RWPE2 (cell line): Measurements from ENCODE around the gene TSGA10IP.
A peak's percentile ranks its signal among the peaks of the same experiment; 100 is the strongest.

Experiments
- ATAC-seq: fragments of 200-7000 bp; cut with Tn5 transposase; 3 replicates; pipeline ENCODE4 v1.9.1; 2021; ENCODE audit warnings: low read depth
- DNase-seq: peaks from one replicate; pipeline ENCODE4 v3.0.0-alpha.2; 2020; ENCODE audit warnings: low spot score
- H3K27ac ChIP-seq: fragments of 450-650 bp; 2 replicates; pipeline ENCODE4 v1.5.1; 2017; ENCODE audit warnings: mild to moderate bottlenecking; ENCODE audit not compliant: poor library complexity, severe bottlenecking
- H3K27me3 ChIP-seq: fragments of 250-450 bp; sonication (Bioruptor Pico); 2 replicates; pipeline ENCODE4 v1.5.1; 2021; ENCODE audit warnings: mild to moderate bottlenecking, moderate library complexity; ENCODE audit not compliant: insufficient read depth, poor library complexity, severe bottlenecking
- H3K36me3 ChIP-seq: fragments of 250-450 bp; sonication (Bioruptor Pico); 2 replicates; pipeline ENCODE4 v1.5.1; 2020; ENCODE audit warnings: low read depth, mild to moderate bottlenecking, moderate library complexity
- H3K4me1 ChIP-seq: fragments of 250-450 bp; sonication (Bioruptor Pico); 2 replicates; pipeline ENCODE4 v1.5.1; 2021; ENCODE audit warnings: mild to moderate bottlenecking, moderate library complexity; ENCODE audit not compliant: insufficient read depth, poor library complexity, severe bottlenecking
- H3K4me3 ChIP-seq: fragments of 250-450 bp; sonication (Bioruptor Pico); 2 replicates; pipeline ENCODE4 v1.5.1; 2021; ENCODE audit warnings: mild to moderate bottlenecking, moderate library complexity; ENCODE audit not compliant: severe bottlenecking
- H3K9me3 ChIP-seq: fragments of 250-450 bp; sonication (Bioruptor Pico); 2 replicates; pipeline ENCODE4 v1.5.1; 2021; ENCODE audit warnings: mild to moderate bottlenecking, moderate library complexity; ENCODE audit not compliant: severe bottlenecking
- CTCF ChIP-seq: fragments of 450-650 bp; IDR thresholded peaks from one replicate; pipeline ENCODE4 v1.5.1; 2017; ENCODE audit warnings: mild to moderate bottlenecking, moderate library complexity; ENCODE audit not compliant: poor library complexity, severe bottlenecking

Gene TSGA10IP

GRCh38 chr11:66002648-66003225 is 57.5 kb downstream of the TSGA10IP start:
- DNase-seq, result no peak
- peaks cover 6% of the 10 kb centered on the region for H3K4me1 ChIP-seq
- peak; percentile 25 for TF ChIP-seq CTCF
- H3K27me3 ChIP-seq, result no peaks in the 10 kb centered on the region
- peak overlapping the region; percentile 69 for H3K4me3 ChIP-seq
- peaks cover 54% of the 10 kb centered on the region for H3K36me3 ChIP-seq
- no peaks in the 10 kb centered on the region for H3K9me3 ChIP-seq
- ATAC-seq, result peak; percentile 52
- peak overlapping the region; percentile 80 for H3K27ac ChIP-seq

- no peaks in the 10 kb centered on the region for H3K9me3 ChIP-seq
- no peaks in the 10 kb centered on the region for H3K27me3 ChIP-seq
- TF ChIP-seq CTCF, result no peak
- H3K27ac ChIP-seq, result peak overlapping the region; percentile 80
- no peak for DNase-seq
- peaks cover 9% of the 10 kb centered on the region for H3K4me1 ChIP-seq
- ATAC-seq, result no peak
- peaks cover 50% of the 10 kb centered on the region for H3K36me3 ChIP-seq
- H3K4me3 ChIP-seq, result peak overlapping the region; percentile 69
Measured at GRCh38 chr11:66003291-66003690, 58.0 kb downstream of the TSGA10IP start.

DNA sequence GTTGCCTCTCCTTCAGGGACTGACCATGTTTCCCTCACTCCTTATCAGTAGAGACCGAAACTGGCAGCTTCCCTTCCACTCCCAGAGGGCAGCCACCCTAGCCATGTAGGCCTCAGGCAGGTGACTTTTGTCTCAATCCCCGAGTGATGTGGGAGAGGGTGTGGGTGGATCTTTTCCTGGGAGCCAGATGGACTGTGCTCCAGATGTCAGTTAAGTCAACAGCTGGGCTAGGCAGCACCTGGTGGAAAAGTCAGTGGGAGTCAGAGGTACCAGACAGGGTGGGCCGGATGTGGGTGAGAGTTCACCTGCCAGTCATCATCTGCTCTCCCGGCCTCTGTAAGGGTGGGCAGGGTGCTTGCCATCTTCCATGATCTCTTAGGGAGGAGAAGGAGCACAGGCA is 58.9 kb downstream of the TSGA10IP start:
- Histone ChIP-seq H3K4me3 (no peak overlapping the region), H3K27ac (no peak overlapping the region), H3K36me3 (peaks cover 41% of the 10 kb centered on the region), H3K4me1 (peaks cover 17% of the 10 kb centered on the region), H3K9me3 (no peaks in the 10 kb centered on the region), H3K27me3 (no peaks in the 10 kb centered on the region)
- ATAC-seq (no peak), DNase-seq (no peak)
- TF ChIP-seq CTCF, result no peak

- H3K36me3 ChIP-seq, result peaks cover 23% of the 10 kb centered on the region
Measured at GRCh38 chr11:66006134-66006890, 61.0 kb downstream of the TSGA10IP start.

More at GRCh38 chr11:66006134-66006890, 61.0 kb downstream of the TSGA10IP start:
- TF ChIP-seq CTCF, result no peak
- ATAC-seq, result no peak
- Histone ChIP-seq H3K4me3 (no peak overlapping the region), H3K27me3 (no peaks in the 10 kb centered on the region), H3K9me3 (no peaks in the 10 kb centered on the region), H3K4me1 (peaks cover 12% of the 10 kb centered on the region), H3K27ac (peak overlapping the region; percentile 75)
- no peak for DNase-seq
